Fibroblast of lung (primary cell): Measurements from ENCODE around the gene D2HGDH.

ENCODE experiments used
- CTCF ChIP-seq, 2 donors: IDR thresholded peaks in 1 of 2; conservative IDR thresholded peaks in 1 of 2; 1 replicate in 1 of 2; 2 replicates in 1 of 2; pipeline ENCODE4 v1.5.1; 2011 to 2012; ENCODE audit warnings: low read length in 2 of 2, control low read depth in 1 of 2, inconsistent platforms in 1 of 2, low read depth in 1 of 2, mild to moderate bottlenecking in 1 of 2
- EZH2 ChIP-seq: IDR thresholded peaks from 2 replicates; pipeline ENCODE4 v1.5.1; 2012; ENCODE audit warnings: low read length, control low read depth, mild to moderate bottlenecking; ENCODE audit errors: missing control alignments

GRCh38 chr2:241759067-241759807 is 24.8 kb downstream of the D2HGDH start:
- TF ChIP-seq CTCF (conservative IDR thresholded peaks at IDR 0.05 in 1 of 2, IDR thresholded peaks at IDR 0.05 in 1 of 2; ENCODE audit: low read depth in 1 of 2, low read length in 2 of 2) (no peak), EZH2 (no peak)
